ENCODE measurements around the gene MIGA2.

Gene MIGA2

DNA sequence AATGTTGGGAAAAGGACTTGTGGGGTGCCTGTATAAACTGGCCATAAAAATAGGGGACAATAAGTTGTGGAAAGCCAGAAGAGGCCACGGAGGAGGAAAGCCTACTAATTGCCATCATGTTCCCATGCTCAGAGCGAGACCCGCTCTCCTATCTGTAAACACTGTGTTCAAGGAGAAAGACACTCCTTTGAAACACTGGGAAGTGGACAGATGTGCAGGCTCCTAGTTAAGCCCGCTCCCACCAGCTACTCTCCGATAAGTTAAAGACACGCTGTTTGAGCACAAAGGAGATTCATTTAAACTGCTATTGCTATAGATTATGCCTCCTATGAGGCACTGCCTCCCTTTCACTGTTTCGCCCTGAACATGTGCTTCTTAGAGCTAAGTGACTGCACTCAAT is 64.9 kb downstream of the MIGA2 start:
- POLR2A ChIA-PET: no interaction called here

DNA sequence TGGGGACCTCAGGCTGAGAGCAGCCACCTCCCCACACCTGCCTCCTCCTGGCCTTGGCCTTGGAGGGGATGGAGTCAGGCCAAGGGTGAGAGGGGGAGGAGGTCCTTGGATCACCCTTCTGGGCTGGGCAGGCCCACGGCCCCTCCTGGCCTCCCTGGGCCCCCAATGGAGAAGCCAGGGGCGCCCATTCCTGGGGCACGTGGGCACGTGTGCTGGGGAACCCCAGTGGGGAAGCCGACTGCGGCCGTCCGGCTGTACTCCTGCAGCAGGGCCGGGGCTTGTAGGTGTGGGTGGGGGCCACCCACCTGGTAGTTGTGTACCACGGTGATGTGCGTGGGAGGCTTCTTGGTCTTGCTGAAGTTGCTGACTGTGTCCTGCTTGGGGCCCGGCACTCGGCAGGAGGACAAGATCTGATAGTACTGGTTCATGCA is 65.7 kb downstream of the MIGA2 start:
- H3K4me1 ChIP-seq (ENCODE audit: control insufficient read depth, insufficient read depth, low read length): no peaks in the 10 kb centered on the region
- TF ChIP-seq ZNF423 (tag by site-specific recombination; IDR thresholded peaks at IDR 0.05) (no peak), ZEB2 (tag by site-specific recombination; IDR thresholded peaks at IDR 0.05) (no peak), SP3 (tag by site-specific recombination; IDR thresholded peaks at IDR 0.05) (no peak), FEZF1 (tag by site-specific recombination; IDR thresholded peaks at IDR 0.05) (no peak), YY2 (tag by site-specific recombination; IDR thresholded peaks at IDR 0.05) (no peak), ZNF175 (tag by site-specific recombination; IDR thresholded peaks at IDR 0.05) (no peak), ZNF701 (tag by site-specific recombination; IDR thresholded peaks at IDR 0.05) (no peak), ZNF660 (tag by site-specific recombination; IDR thresholded peaks at IDR 0.05) (no peak), ZNF223 (tag by site-specific recombination; IDR thresholded peaks at IDR 0.05) (no peak)
- TF ChIP-seq, protein P1, sequence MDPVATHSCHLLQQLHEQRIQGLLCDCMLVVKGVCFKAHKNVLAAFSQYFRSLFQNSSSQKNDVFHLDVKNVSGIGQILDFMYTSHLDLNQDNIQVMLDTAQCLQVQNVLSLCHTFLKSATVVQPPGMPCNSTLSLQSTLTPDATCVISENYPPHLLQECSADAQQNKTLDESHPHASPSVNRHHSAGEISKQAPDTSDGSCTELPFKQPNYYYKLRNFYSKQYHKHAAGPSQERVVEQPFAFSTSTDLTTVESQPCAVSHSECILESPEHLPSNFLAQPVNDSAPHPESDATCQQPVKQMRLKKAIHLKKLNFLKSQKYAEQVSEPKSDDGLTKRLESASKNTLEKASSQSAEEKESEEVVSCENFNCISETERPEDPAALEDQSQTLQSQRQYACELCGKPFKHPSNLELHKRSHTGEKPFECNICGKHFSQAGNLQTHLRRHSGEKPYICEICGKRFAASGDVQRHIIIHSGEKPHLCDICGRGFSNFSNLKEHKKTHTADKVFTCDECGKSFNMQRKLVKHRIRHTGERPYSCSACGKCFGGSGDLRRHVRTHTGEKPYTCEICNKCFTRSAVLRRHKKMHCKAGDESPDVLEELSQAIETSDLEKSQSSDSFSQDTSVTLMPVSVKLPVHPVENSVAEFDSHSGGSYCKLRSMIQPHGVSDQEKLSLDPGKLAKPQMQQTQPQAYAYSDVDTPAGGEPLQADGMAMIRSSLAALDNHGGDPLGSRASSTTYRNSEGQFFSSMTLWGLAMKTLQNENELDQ (tag by site-specific recombination; IDR thresholded peaks at IDR 0.05; ENCODE audit: low read depth): no peak
- TF ChIP-seq, protein P2, sequence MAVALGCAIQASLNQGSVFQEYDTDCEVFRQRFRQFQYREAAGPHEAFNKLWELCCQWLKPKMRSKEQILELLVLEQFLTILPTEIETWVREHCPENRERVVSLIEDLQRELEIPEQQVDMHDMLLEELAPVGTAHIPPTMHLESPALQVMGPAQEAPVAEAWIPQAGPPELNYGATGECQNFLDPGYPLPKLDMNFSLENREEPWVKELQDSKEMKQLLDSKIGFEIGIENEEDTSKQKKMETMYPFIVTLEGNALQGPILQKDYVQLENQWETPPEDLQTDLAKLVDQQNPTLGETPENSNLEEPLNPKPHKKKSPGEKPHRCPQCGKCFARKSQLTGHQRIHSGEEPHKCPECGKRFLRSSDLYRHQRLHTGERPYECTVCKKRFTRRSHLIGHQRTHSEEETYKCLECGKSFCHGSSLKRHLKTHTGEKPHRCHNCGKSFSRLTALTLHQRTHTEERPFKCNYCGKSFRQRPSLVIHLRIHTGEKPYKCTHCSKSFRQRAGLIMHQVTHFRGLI (tag by site-specific recombination; IDR thresholded peaks at IDR 0.05): no peak

More for the DNA sequence above, 64.9 kb downstream of the MIGA2 start:
- Histone ChIP-seq H3K36me3 (ENCODE audit: control insufficient read depth in 2 of 2, insufficient read depth in 1 of 2, low read length in 2 of 2) (peaks cover 0 to 14% of the 10 kb centered on the region in 2 experiments; a peak in 1 of 3 replicates), H3K27ac (ENCODE audit: extremely low read depth, low read depth, low read length) (no peak overlapping the region), H3K4me1 (ENCODE audit: control insufficient read depth, insufficient read depth, low read length) (no peaks in the 10 kb centered on the region), H3K9me3 (ENCODE audit: control insufficient read depth, insufficient read depth, low read depth, low read length) (no peaks in the 10 kb centered on the region), H3K4me3 (ENCODE audit: low read depth, low read length) (no peak overlapping the region)
- TF ChIP-seq WT1 (tag by site-specific recombination; IDR thresholded peaks at IDR 0.05): no peak
- TF ChIP-seq, protein P3, sequence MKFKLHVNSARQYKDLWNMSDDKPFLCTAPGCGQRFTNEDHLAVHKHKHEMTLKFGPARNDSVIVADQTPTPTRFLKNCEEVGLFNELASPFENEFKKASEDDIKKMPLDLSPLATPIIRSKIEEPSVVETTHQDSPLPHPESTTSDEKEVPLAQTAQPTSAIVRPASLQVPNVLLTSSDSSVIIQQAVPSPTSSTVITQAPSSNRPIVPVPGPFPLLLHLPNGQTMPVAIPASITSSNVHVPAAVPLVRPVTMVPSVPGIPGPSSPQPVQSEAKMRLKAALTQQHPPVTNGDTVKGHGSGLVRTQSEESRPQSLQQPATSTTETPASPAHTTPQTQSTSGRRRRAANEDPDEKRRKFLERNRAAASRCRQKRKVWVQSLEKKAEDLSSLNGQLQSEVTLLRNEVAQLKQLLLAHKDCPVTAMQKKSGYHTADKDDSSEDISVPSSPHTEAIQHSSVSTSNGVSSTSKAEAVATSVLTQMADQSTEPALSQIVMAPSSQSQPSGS (tag by site-specific recombination; IDR thresholded peaks at IDR 0.05; ENCODE audit: low read depth): no peak
- no peak for TF ChIP-seq ZNF155 (tag by site-specific recombination; IDR thresholded peaks at IDR 0.05)
- no peak for TF ChIP-seq ZNF571 (tag by site-specific recombination; IDR thresholded peaks at IDR 0.05)
- no peak for TF ChIP-seq TCF7L2 (IDR thresholded peaks at IDR 0.05; ENCODE audit: borderline replicate concordance, low read depth, low read length)
- no peak for TF ChIP-seq ZBTB1 (tag by site-specific recombination; IDR thresholded peaks at IDR 0.05)
- no peak for TF ChIP-seq ZNF202 (tag by site-specific recombination; IDR thresholded peaks at IDR 0.05; ENCODE audit: borderline replicate concordance)
- TF ChIP-seq ZNF433 (tag by site-specific recombination; IDR thresholded peaks at IDR 0.05; ENCODE audit: low read depth): no peak
- TF ChIP-seq, protein P4, sequence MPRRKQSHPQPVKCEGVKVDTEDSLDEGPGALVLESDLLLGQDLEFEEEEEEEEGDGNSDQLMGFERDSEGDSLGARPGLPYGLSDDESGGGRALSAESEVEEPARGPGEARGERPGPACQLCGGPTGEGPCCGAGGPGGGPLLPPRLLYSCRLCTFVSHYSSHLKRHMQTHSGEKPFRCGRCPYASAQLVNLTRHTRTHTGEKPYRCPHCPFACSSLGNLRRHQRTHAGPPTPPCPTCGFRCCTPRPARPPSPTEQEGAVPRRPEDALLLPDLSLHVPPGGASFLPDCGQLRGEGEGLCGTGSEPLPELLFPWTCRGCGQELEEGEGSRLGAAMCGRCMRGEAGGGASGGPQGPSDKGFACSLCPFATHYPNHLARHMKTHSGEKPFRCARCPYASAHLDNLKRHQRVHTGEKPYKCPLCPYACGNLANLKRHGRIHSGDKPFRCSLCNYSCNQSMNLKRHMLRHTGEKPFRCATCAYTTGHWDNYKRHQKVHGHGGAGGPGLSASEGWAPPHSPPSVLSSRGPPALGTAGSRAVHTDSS (tag by site-specific recombination; IDR thresholded peaks at IDR 0.05): no peak
- TF ChIP-seq ZNF830 (tag by site-specific recombination; IDR thresholded peaks at IDR 0.05; ENCODE audit: low read depth): no peak
- TF ChIP-seq, protein P5, sequence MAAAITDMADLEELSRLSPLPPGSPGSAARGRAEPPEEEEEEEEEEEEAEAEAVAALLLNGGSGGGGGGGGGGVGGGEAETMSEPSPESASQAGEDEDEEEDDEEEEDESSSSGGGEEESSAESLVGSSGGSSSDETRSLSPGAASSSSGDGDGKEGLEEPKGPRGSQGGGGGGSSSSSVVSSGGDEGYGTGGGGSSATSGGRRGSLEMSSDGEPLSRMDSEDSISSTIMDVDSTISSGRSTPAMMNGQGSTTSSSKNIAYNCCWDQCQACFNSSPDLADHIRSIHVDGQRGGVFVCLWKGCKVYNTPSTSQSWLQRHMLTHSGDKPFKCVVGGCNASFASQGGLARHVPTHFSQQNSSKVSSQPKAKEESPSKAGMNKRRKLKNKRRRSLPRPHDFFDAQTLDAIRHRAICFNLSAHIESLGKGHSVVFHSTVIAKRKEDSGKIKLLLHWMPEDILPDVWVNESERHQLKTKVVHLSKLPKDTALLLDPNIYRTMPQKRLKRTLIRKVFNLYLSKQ (tag by site-specific recombination; IDR thresholded peaks at IDR 0.05; ENCODE audit: borderline replicate concordance): no peak
- TF ChIP-seq ZBTB17 (tag by site-specific recombination; IDR thresholded peaks at IDR 0.05): no peak
- no peak for TF ChIP-seq ZNF132 (tag by site-specific recombination; IDR thresholded peaks at IDR 0.05; ENCODE audit: borderline replicate concordance)
- no peak for TF ChIP-seq ZFP41 (tag by site-specific recombination; IDR thresholded peaks at IDR 0.05; ENCODE audit: borderline replicate concordance)
- no peak for TF ChIP-seq ZNF311 (tag by site-specific recombination; IDR thresholded peaks at IDR 0.05; ENCODE audit: borderline replicate concordance)
- TF ChIP-seq KLF10 (tag by site-specific recombination; IDR thresholded peaks at IDR 0.05): no peak
- TF ChIP-seq ZNF629 (tag by site-specific recombination; IDR thresholded peaks at IDR 0.05): no peak
- TF ChIP-seq ZNF146 (tag by site-specific recombination; IDR thresholded peaks at IDR 0.05): no peak
- no peak for TF ChIP-seq ZNF16 (tag by site-specific recombination; IDR thresholded peaks at IDR 0.05; ENCODE audit: low read depth)
- TF ChIP-seq, protein P6, sequence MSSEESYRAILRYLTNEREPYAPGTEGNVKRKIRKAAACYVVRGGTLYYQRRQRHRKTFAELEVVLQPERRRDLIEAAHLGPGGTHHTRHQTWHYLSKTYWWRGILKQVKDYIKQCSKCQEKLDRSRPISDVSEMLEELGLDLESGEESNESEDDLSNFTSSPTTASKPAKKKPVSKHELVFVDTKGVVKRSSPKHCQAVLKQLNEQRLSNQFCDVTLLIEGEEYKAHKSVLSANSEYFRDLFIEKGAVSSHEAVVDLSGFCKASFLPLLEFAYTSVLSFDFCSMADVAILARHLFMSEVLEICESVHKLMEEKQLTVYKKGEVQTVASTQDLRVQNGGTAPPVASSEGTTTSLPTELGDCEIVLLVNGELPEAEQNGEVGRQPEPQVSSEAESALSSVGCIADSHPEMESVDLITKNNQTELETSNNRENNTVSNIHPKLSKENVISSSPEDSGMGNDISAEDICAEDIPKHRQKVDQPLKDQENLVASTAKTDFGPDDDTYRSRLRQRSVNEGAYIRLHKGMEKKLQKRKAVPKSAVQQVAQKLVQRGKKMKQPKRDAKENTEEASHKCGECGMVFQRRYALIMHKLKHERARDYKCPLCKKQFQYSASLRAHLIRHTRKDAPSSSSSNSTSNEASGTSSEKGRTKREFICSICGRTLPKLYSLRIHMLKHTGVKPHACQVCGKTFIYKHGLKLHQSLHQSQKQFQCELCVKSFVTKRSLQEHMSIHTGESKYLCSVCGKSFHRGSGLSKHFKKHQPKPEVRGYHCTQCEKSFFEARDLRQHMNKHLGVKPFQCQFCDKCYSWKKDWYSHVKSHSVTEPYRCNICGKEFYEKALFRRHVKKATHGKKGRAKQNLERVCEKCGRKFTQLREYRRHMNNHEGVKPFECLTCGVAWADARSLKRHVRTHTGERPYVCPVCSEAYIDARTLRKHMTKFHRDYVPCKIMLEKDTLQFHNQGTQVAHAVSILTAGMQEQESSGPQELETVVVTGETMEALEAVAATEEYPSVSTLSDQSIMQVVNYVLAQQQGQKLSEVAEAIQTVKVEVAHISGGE (tag by site-specific recombination; conservative IDR thresholded peaks at IDR 0.05; ENCODE audit: low read depth): no peak
- CTCF ChIA-PET: interaction anchor here (1.0 kb wide), 2 partner anchors 24 to 701 kb away, joined by 3 read pairs; no protein-coding TSS in a partner anchor

More for the DNA sequence above, 65.7 kb downstream of the MIGA2 start:
- H3K9me3 ChIP-seq (ENCODE audit: control insufficient read depth, insufficient read depth, low read depth, low read length): no peaks in the 10 kb centered on the region
- peaks cover 0 to 10% of the 10 kb centered on the region in 2 experiments; a peak in 1 of 3 replicates for H3K36me3 ChIP-seq (ENCODE audit: control insufficient read depth in 2 of 2, insufficient read depth in 1 of 2, low read length in 2 of 2)
- no peak overlapping the region for H3K4me3 ChIP-seq (ENCODE audit: low read depth, low read length)
- CTCF ChIA-PET: no interaction called here
- no peak overlapping the region for H3K27ac ChIP-seq (ENCODE audit: extremely low read depth, low read depth, low read length)
- POLR2A ChIA-PET: no interaction called here
